Sigmoid colon (tissue), 3 donors: ENCODE measurements around the gene OAS3.

Source experiments
- POLR2A ChIP-seq, 2 donors: fragments of 450-650 bp; IDR thresholded peaks; one replicate each; pipeline ENCODE4 v1.6.1; 2016; ENCODE audit warnings: antibody characterized with exemption in 2 of 2, mild to moderate bottlenecking in 2 of 2, moderate library complexity in 2 of 2
- TF ChIP-seq, protein P1 (sequence below), 4 experiments: fragments of 450-650 bp in 3 of 4; fragments of 200-600 bp in 1 of 4; IDR thresholded peaks; one replicate each; pipeline ENCODE4 v1.5.1; 2016 to 2019; ENCODE audit warnings: antibody characterized with exemption in 4 of 4, mild to moderate bottlenecking in 3 of 4, moderate library complexity in 2 of 4

GRCh38 chr12:112988224-112988623 is 50.0 kb downstream of the OAS3 start:
- TF ChIP-seq POLR2A (IDR thresholded peaks at IDR 0.05), result no peak
- TF ChIP-seq, protein P1, sequence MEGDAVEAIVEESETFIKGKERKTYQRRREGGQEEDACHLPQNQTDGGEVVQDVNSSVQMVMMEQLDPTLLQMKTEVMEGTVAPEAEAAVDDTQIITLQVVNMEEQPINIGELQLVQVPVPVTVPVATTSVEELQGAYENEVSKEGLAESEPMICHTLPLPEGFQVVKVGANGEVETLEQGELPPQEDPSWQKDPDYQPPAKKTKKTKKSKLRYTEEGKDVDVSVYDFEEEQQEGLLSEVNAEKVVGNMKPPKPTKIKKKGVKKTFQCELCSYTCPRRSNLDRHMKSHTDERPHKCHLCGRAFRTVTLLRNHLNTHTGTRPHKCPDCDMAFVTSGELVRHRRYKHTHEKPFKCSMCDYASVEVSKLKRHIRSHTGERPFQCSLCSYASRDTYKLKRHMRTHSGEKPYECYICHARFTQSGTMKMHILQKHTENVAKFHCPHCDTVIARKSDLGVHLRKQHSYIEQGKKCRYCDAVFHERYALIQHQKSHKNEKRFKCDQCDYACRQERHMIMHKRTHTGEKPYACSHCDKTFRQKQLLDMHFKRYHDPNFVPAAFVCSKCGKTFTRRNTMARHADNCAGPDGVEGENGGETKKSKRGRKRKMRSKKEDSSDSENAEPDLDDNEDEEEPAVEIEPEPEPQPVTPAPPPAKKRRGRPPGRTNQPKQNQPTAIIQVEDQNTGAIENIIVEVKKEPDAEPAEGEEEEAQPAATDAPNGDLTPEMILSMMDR (IDR thresholded peaks at IDR 0.05), result no peak
